Right lobe of liver (tissue), 6 donors: ENCODE data around the gene DHX29. TPM values are rescaled to one million over a fixed set of nuclear protein-coding genes. Genes with fewer than 3 reads are reported as not detected.
"Not testable (repeated sequence)": the region's sequence is repeated elsewhere in the genome, so short reads cannot be mapped to it uniquely, and the experiment has no call there.

ENCODE experiments used
- ATAC-seq, 4 donors: fragments of 200-7000 bp; cut with Tn5 transposase; one replicate each; pipeline ENCODE4 v1.9.1; 2020; ENCODE audit warnings: mild to moderate bottlenecking in 4 of 4, moderate library complexity in 4 of 4
- DNase-seq, 3 donors: peaks; one replicate each; pipeline ENCODE4 v3.0.0-alpha.2; 2020
- H3K27ac ChIP-seq, 3 donors: fragments of 200-600 bp; one replicate each; pipeline ENCODE4 v1.8.0; 2022
- H3K27me3 ChIP-seq, 2 donors: fragments of 200-600 bp; one replicate each; pipeline ENCODE4 v1.8.0; 2022
- H3K36me3 ChIP-seq, 4 donors: fragments of 200-600 bp; sonication (generic) in 1 of 4; one replicate each; pipeline versions ENCODE4 v1.5.1 to v1.8.0; 2017 to 2022; ENCODE audit warnings: control low read depth in 1 of 4
- H3K4me1 ChIP-seq, 4 donors: fragments of 200-600 bp; sonication (generic) in 1 of 4; one replicate each; pipeline versions ENCODE4 v1.5.1 to v1.8.0; 2017 to 2022; ENCODE audit warnings: control low read depth in 1 of 4
- H3K4me3 ChIP-seq, 3 donors: fragments of 200-600 bp; one replicate each; pipeline ENCODE4 v1.8.0; 2022
- H3K9me3 ChIP-seq, 4 donors: fragments of 200-600 bp; sonication (generic) in 1 of 4; one replicate each; pipeline versions ENCODE4 v1.5.1 to v1.8.0; 2017 to 2022; ENCODE audit warnings: control low read depth in 1 of 4
- CTCF ChIP-seq, 4 donors: fragments of 200-600 bp in 3 of 4; fragments of 450-650 bp in 1 of 4; IDR thresholded peaks; one replicate each; pipeline versions ENCODE4 v1.5.1 to v1.8.0; 2016 to 2022; ENCODE audit warnings: antibody characterized with exemption in 4 of 4, mild to moderate bottlenecking in 2 of 4
- POLR2A ChIP-seq: fragments of 450-650 bp; IDR thresholded peaks from one replicate; pipeline ENCODE4 v1.6.1; 2017; ENCODE audit warnings: antibody characterized with exemption, mild to moderate bottlenecking
- whole genome bisulfite sequencing: methylation state at CpG from one replicate; pipeline ENCODE4 v1.1.6; 2018; ENCODE audit warnings: low coverage, low lambda C conversion rate; ENCODE audit not compliant: insufficient coverage; ENCODE audit errors: missing lambda C conversion rate; 5-methylcytosine and 5-hydroxymethylcytosine counted together
- intact Hi-C, 2 donors: fragments of 100-400 bp; cut with DNase I; formaldehyde crosslinking; loops; one replicate each; pipeline versions ENCODE4 v1.11.2 to v1.14.1; 2022
- total RNA-seq, 6 experiments: library from RNA; depleted of rRNA in 2 of 6; stranded (reverse); fragments of >200 nt in 2 of 6; fragmentation: NEBNext Ultra II Directional in 3 of 6; extraction: Animal tissue kit (Norgen Biotek cat#: 25700) in 3 of 6; gene quantifications; one replicate each; pipeline versions ENCODE4 v1.1.0 to v1.2.4, GENCODE V29; 2016 to 2023
- donor health status: DM: no; HTN: yes; CAD: no.
- donor health status: DM: no; HTN: no; CAD: no.
- donor health status: DM: no; HTN: no; CAD: no.
- donor health status: DM: no; HTN: yes; CAD: no.
- donor health status: DM: no; HTN: yes; CAD: no.

The DHX29 gene
- total RNA-seq, 6 experiments from 2014 or later: 10.8 to 18.2 (median 14.7) TPM

GRCh38 chr5:55324815-55325418 lies 17.4 kb upstream of the DHX29 start:
- H3K27me3 ChIP-seq: no peaks in the 10 kb centered on the region
- peak overlapping the region; percentile 28 to 71 (median 47) for H3K27ac ChIP-seq
- peak; percentile 79 to 87 (median 83) for ATAC-seq
- no peak overlapping the region for H3K4me3 ChIP-seq
- DNase-seq: no peak
- no peaks in the 10 kb centered on the region for H3K9me3 ChIP-seq
- H3K36me3 ChIP-seq: peaks cover 0 to 4% (median 0%) of the 10 kb centered on the region in 4 donors
- WGBS: 88% methylated on average over 1 of the region's 1 CpG
- intact Hi-C loops: no loop called here
- TF ChIP-seq POLR2A: no peak
- TF ChIP-seq CTCF (IDR thresholded peaks at IDR 0.05): peak; percentile 65 to 76 (median 71)
- peaks cover 0 to 12% (median 0%) of the 10 kb centered on the region in 4 donors for H3K4me1 ChIP-seq

GRCh38 chr5:55324006-55324405 lies 16.5 kb upstream of the DHX29 start:
- intact Hi-C loops: no loop called here
- Histone ChIP-seq H3K4me1 (peaks cover 0 to 12% (median 0%) of the 10 kb centered on the region in 4 donors), H3K9me3 (no peaks in the 10 kb centered on the region), H3K4me3 (no peak overlapping the region), H3K36me3 (peaks cover 0 to 4% (median 0%) of the 10 kb centered on the region in 4 donors), H3K27ac (peak overlapping the region; percentile 28 to 71 (median 47)), H3K27me3 (no peaks in the 10 kb centered on the region)
- DNase-seq: no peak
- TF ChIP-seq POLR2A (no peak), CTCF (IDR thresholded peaks at IDR 0.05) (no peak)
- peak; percentile 83 to 94 (median 92) for ATAC-seq

- no peaks in the 10 kb centered on the region for H3K36me3 ChIP-seq
- H3K9me3 ChIP-seq: no peaks in the 10 kb centered on the region
- intact Hi-C loops: no loop called here
- peaks cover 0 to 12% (median 0%) of the 10 kb centered on the region in 4 donors for H3K4me1 ChIP-seq
- TF ChIP-seq POLR2A: no peak
- TF ChIP-seq CTCF (IDR thresholded peaks at IDR 0.05): no peak
- H3K27ac ChIP-seq: no peak overlapping the region
- no peak for ATAC-seq
- no peak for DNase-seq
- 67% methylated on average over 4 of the region's 4 CpGs for WGBS
- no peaks in the 10 kb centered on the region for H3K27me3 ChIP-seq
- no peak overlapping the region for H3K4me3 ChIP-seq
Measured at GRCh38 chr5:55320571-55320970, 13.1 kb upstream of the DHX29 start.

- intact Hi-C loops: no loop called here
- Histone ChIP-seq H3K27me3 (no peaks in the 10 kb centered on the region), H3K4me1 (peaks cover 0 to 8% (median 0%) of the 10 kb centered on the region in 4 donors), H3K9me3 (no peaks in the 10 kb centered on the region), H3K4me3 (no peak overlapping the region), H3K36me3 (no peaks in the 10 kb centered on the region), H3K27ac (no peak overlapping the region)
- no peak for ATAC-seq
- TF ChIP-seq POLR2A: no peak
- TF ChIP-seq CTCF (IDR thresholded peaks at IDR 0.05): no peak
- no peak for DNase-seq
- 93% methylated on average over 1 of the region's 1 CpG for WGBS
Measured at GRCh38 chr5:55319491-55319890, 12.0 kb upstream of the DHX29 start.

GRCh38 chr5:55318237-55318636 lies 10.7 kb upstream of the DHX29 start:
- H3K4me3 ChIP-seq, H3K4me1 ChIP-seq, H3K27ac ChIP-seq, H3K36me3 ChIP-seq, H3K9me3 ChIP-seq, intact Hi-C loops, DNase-seq, H3K27me3 ChIP-seq, ATAC-seq: not testable (repeated sequence)
- WGBS: 97% methylated on average over 4 of the region's 4 CpGs
